CD1c-positive myeloid dendritic cell (primary cell): ENCODE results near the gene PUM1.
"Not testable (repeated sequence)": the region's sequence is repeated elsewhere in the genome, so short reads cannot be mapped to it uniquely, and the experiment has no call there.

Experiments used
- DNase-seq: peaks from one replicate; pipeline ENCODE4 v3.0.0-alpha.2; 2016; ENCODE audit errors: extremely low spot score

The PUM1 gene

DNA sequence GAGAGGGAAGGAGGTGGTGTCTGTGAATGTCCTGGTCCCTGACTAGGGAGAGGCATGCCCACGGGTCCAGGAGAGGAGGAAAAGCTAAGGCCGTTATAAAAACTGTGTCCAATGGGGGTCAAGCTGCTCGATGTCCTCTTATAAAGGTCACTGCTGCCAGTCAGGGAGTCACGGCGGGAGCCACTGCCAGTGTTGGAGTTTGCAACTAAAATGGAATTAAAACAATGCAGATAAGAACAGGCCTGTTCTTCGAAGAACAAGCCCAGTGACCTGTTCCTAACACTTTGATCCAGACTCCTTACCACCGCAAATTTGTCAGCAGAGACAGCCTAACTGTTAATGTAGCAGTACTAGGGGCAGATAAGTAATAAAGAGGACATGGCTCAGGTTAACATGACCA is 100.8 kb downstream of the PUM1 start:
- no peak for DNase-seq

DNA sequence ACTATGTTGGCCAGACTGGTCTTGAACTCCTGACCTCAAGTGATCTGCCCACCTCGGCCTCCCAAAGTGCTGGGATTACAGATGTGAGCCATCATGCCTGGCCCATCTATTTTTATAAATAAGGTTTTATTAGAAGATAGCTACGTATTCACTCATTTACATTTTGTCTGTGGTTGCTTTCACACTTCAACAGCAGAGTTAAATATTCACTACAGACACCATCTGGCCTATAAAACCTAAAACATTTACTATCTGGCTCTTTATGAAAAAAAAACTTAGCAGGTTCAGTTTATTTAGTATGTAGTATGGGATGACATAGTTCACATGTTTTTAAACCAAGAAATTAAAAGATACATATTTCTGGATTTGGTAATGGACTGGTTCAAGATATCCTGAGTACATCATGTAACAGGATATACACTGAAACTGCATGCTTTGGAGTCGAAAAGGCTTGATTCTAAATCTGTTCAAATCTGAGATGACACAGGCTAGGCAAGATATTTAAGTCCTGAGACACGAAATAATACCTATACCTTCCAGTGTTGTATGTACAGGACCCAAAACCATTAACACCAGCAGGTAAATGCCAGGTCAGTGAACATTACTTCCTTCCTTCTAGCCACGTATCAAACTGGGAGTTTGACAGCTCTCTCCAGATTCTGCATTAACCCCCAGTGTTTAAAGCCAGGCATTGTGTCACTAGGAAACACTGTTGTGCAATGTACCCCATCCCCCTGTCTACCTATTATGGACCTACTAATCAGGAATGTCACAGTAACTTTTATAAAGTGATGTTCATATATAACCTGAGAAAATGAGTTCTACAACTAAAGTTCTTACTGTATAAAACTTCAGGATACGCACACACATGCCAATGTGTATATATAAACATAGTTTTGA is 102.7 kb downstream of the PUM1 start:
- no peak for DNase-seq

GRCh38 chr1:30957560-30958222 is 107.8 kb downstream of the PUM1 start:
- DNase-seq: no peak

- DNase-seq: no peak
These were observed 110.0 kb downstream of the PUM1 start for GRCh38 chr1:30955448-30956015.

GRCh38 chr1:30953685-30954084 is 111.8 kb downstream of the PUM1 start:
- no peak for DNase-seq

GRCh38 chr1:30952098-30952497 is 113.4 kb downstream of the PUM1 start:
- DNase-seq: no peak

- no peak for DNase-seq
These were observed 114.8 kb downstream of the PUM1 start for GRCh38 chr1:30950700-30951099.

- no peak for DNase-seq
These were observed 115.5 kb downstream of the PUM1 start for GRCh38 chr1:30950053-30950452.

- DNase-seq: not testable (repeated sequence)
These were observed 116.1 kb downstream of the PUM1 start for GRCh38 chr1:30949487-30949838.

GRCh38 chr1:30948813-30949486 is 116.6 kb downstream of the PUM1 start:
- DNase-seq: not testable (repeated sequence)

GRCh38 chr1:30948278-30948677 is 117.2 kb downstream of the PUM1 start:
- no peak for DNase-seq

DNA sequence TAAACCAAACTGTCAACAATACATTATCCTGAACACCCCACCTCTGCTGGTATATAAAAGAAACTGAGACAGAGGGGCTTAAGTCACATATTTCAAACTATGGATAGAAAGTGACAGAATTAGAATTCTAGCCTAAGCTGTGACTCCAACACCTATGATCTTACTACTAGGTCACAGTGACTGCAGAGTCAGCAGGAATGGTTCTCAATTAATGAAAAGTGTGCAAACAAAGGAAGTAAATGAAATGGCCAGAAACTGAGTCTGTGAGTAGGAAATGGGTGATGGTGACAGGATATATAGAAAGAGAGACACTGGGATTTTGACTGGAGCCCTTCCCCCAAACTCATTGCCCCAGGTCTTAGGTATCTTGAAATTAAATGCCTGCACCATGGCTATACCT is 118.3 kb downstream of the PUM1 start:
- no peak for DNase-seq

DNA sequence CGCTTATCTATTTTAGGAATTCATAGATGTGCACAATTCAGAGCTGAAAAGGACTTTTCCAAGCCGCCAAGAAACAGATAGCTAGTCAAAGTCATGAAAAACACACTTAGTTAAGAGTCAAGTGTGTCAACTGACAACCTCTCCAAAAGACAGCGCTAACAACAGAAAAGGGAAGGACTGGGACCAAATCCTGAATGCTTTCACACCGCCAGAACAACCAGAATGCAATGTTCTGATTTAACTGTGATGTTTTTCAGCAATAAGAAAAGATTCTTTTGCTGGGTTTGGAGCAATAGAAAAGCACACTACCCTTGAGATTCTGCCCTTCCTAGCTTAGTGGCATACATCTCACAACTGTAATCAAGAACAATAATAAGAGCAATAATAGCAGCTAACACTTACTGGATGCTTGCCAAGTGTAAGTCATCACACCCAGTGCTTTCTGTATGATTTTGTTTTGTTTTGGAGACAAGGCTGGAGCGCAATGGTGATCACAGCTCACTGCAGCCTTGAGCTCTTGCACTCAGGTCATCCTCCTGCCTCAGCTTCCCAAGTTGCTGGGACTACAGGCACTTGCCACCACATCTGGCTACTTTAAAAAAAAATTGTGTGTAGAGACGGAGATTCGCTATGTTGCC is 123.1 kb downstream of the PUM1 start:
- DNase-seq: no peak

GRCh38 chr1:30940541-30940940 is 125.0 kb downstream of the PUM1 start:
- no peak for DNase-seq

- no peak for DNase-seq
These were observed 128.9 kb downstream of the PUM1 start for GRCh38 chr1:30936541-30937171.

- not testable (repeated sequence) for DNase-seq
These were observed 129.8 kb downstream of the PUM1 start for GRCh38 chr1:30935758-30936157.

DNA sequence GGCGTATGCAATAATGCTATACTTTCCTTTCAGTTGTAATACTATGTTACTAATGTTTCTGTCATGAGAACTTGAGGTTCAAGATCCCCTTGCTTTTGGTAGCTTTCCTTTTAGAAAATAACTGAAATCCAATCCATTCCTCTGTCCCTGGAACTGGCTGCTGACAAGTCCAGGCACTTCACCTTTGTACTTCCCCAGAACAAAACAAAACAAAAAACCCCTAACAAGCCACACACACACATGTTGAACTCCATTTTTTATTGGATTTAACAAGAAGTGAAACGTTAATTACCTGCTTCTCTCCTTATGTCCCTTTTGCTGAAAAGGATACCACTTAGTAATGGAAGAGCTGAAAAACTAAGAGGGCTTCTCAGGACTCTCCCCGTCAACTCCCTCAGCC is 130.9 kb downstream of the PUM1 start:
- DNase-seq: no peak

- DNase-seq: no peak
These were observed 131.7 kb downstream of the PUM1 start for GRCh38 chr1:30933874-30934252.

GRCh38 chr1:30930631-30931173 is 134.8 kb downstream of the PUM1 start:
- no peak for DNase-seq

GRCh38 chr1:30929944-30930525 is 135.5 kb downstream of the PUM1 start:
- DNase-seq: no peak
